Subcutaneous adipose tissue (tissue), 4 donors: ENCODE measurements around the gene FAM83G. TPM values are rescaled to one million over a fixed set of nuclear protein-coding genes. Genes with fewer than 3 reads are reported as not detected.
"Not testable (repeated sequence)": the region's sequence is repeated elsewhere in the genome, so short reads cannot be mapped to it uniquely, and the experiment has no call there.

ENCODE experiments used
- CTCF ChIP-seq: fragments of 450-650 bp; IDR thresholded peaks from one replicate; pipeline ENCODE4 v1.5.1; 2016; ENCODE audit warnings: low read depth, mild to moderate bottlenecking, control low read depth, antibody characterized with exemption, moderate library complexity
- total RNA-seq, 4 donors: library from RNA; depleted of rRNA; stranded (reverse); fragments of >200 nt; gene quantifications; one replicate each; pipeline ENCODE4 v1.1.0, GENCODE V29; 2016

Gene FAM83G
- 1 to 10 TPM; 1.1 to 5.5 (median 2.9) TPM for total RNA-seq

- TF ChIP-seq CTCF, result no peak
Observed at GRCh38 chr17:19004421-19005136, at the start of gene FAM83G. Gene FAM83G (minus strand): TSS chr17:19004764. CDS start chr17:19004041, 723 bp downstream.

- TF ChIP-seq CTCF, result not testable (repeated sequence)
Observed at GRCh38 chr17:19046782-19047375, 42.3 kb upstream of the FAM83G start, which contains the start of gene GRAP. Gene GRAP (minus strand): TSS chr17:19046957. CDS start chr17:19046926, 31 bp downstream.

GRCh38 chr17:19024101-19025078 is 19.8 kb upstream of the FAM83G start:
- no peak for TF ChIP-seq CTCF

GRCh38 chr17:19023209-19023999 is 18.8 kb upstream of the FAM83G start:
- no peak for TF ChIP-seq CTCF

GRCh38 chr17:19022747-19023146 is 18.2 kb upstream of the FAM83G start:
- TF ChIP-seq CTCF, result no peak

GRCh38 chr17:19022128-19022527 is 17.6 kb upstream of the FAM83G start:
- no peak for TF ChIP-seq CTCF
